ENCODE results near the gene MMP24.
"Not testable (repeated sequence)": the region's sequence is repeated elsewhere in the genome, so short reads cannot be mapped to it uniquely, and the experiment has no call there.

Gene MMP24

DNA sequence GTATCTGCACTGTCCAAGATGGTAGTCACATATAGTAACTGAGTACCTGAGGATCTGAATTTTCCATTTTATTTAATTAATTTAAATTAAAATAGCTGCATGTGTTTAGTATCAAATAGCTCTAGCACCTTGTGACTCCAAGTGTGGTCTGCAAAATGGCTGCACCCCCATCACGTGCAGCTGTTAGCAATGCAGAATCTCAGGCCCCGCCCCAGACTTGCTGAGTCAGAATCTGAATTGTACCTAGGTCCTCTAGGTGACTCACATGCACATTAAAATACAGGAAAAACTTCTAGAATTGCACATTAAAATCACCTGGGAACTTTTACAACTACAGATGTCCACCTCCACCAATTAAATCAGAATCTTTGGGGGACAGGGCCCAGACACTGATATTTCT lies 84.9 kb downstream of the MMP24 start:
- DNase-seq (ENCODE audit: low read depth, low spot score) = no peak

DNA sequence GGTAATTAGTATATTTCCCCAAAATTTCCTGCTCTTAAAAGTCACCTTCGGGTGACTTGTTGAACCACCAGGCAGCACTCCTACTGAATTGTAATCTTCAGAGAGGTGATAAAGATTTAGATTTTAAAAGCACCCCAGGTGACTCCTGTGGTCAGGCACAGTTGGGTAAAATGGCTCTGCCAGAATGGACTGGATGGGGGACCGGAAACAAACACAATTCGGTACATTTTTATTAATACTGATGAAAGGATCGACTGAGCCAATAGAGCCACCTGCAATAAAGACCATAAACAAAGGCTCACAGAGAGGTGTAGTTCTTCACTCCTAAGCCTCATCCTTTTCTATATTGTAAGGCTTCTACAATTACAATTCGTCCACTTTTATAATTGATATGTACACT lies 85.3 kb downstream of the MMP24 start:
- DNase-seq (ENCODE audit: low read depth, low spot score) = no peak

DNA sequence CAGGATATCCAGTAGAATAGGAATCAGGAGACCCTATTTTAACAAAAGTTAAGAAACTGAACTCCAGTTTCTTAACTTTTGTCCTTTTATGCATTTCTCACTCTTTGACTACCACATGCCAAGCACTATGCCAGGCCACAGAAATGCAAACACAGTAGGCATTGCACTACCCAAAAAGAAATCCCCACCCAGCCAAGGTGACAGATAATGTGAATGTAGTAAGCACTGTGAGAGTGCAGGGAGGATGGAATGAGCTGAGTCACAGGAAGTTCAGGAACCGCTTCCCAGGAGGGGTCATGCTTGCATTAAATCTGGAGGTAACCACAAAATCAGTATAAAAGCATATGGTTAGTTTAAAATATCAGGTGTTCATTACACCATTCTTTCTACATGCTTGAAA lies 85.8 kb downstream of the MMP24 start:
- DNase-seq (ENCODE audit: low read depth, low spot score) = no peak

GRCh38 chr20:35314816-35315631 lies 88.5 kb downstream of the MMP24 start:
- no peak for DNase-seq (ENCODE audit: low read depth, low spot score)

GRCh38 chr20:35315632-35316020 lies 89.1 kb downstream of the MMP24 start:
- DNase-seq (ENCODE audit: low read depth, low spot score) = not testable (repeated sequence)

DNA sequence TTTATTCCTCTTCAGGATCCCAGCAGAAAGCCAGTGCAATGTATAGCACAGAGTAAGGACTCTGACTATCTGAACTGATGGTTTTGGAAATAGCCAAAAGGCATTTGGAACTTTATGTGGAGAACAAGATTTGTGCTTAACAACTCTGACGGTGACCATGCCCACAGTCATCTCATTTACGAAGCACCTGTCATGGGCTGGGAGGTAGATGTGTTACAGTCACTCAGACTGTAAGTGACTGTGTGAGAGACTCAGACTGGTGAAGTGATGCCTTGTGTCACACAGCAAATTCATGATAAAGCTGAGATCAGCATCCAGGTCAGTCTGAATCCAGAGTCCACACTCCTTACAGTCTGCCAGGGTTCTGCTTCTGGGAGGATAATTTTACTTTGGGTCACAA lies 89.6 kb downstream of the MMP24 start:
- no peak for DNase-seq (ENCODE audit: low read depth, low spot score)

- DNase-seq (ENCODE audit: low read depth, low spot score) = no peak
These were observed 91.1 kb downstream of the MMP24 start for GRCh38 chr20:35317416-35318210.

DNA sequence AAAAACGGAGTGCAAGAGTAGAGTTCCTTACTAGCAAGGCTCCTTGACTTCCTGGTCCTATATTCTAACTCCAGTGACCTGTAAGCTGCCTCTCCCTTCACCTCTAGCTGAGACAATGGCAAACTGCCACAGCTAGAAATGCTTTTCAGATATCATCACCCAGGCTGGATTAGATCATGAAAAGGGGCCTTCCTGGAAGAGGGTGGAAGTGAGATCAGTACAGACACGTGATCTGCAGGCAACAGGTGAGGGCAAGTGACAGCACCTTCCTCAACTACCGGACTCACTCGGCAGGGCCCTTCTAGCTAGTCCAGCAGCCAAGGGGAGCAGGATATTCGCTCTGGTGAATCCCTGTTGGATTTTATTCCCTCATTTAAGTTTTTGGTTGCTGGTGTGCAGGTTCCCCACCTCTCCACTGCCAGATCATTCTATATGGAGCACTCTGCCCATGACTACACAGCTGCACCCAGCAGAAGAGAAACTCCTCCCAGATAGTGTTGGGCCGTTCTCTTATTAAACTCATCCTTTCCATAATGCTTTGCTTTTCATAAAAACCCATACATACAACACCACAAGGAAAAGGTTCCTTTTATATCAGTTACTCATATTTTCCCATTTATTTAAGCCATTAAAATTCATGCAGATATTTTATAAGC lies 92.1 kb downstream of the MMP24 start:
- no peak for DNase-seq (ENCODE audit: low read depth, low spot score)

- no peak for DNase-seq (ENCODE audit: low read depth, low spot score)
These were observed 92.8 kb downstream of the MMP24 start for GRCh38 chr20:35319192-35319870.

- DNase-seq (ENCODE audit: low read depth, low spot score) = no peak
These were observed 93.3 kb downstream of the MMP24 start for GRCh38 chr20:35319871-35320197.

- no peak for DNase-seq (ENCODE audit: low read depth, low spot score)
These were observed 94.1 kb downstream of the MMP24 start for GRCh38 chr20:35320396-35321126.

DNA sequence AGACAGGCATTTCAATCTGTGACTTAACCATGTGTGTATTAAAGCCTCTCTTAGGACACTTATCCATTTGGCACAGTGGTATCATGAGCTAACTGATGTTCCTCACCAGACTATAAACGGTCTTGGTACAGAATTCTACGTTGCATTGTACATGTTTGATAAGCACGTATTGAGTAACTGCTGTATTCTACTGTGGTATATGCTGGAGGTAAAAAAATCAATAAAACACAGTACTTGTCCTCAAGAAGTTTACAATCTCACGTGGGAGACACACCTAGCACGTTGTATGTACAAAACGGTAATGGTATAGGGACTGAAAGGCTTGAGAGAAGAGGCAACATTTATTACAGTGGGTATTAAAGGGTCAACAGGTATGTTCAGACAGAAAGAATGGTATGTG lies 98.9 kb downstream of the MMP24 start:
- DNase-seq (ENCODE audit: low read depth, low spot score) = no peak

DNA sequence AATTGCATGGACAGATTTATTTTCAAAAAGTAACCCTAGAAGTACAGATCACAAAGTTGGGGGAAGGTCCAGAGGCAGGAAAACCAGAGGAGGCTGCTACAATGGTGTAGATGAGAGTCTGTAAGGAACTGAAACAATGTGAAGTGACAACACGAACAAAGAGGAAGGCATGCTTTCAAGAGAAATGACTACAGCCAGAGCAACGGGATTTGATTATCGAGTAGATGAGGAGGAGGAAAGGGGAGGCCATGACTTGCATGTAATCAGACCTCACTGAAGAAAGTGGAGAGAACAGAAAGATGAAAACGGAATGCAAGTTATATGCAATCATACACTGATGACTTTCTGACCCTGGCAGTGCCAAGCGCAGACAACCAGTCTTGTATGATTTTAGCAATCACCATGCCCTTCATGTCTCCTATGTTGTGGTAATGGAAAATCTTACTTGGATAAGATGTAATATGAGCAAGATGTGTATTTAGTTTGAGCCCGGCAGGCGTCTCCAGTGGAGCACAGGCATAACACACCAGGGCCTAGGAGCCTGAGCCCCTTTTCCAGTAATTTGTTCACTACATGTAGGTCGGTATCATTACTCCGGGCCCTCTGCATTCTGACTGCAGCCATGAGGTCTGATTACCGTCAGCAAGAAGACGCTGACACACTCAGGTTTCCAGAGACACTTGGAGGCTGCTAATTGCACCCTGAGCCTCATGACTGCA lies 99.7 kb downstream of the MMP24 start:
- no peak for DNase-seq (ENCODE audit: low read depth, low spot score)
